ENCODE results near the gene CLEC18B. TPM values are rescaled to one million over a fixed set of nuclear protein-coding genes. Genes with fewer than 3 reads are reported as not detected.

The CLEC18B gene
- total RNA-seq, 1 experiment from 2014 or later, result 2.1 TPM

DNA sequence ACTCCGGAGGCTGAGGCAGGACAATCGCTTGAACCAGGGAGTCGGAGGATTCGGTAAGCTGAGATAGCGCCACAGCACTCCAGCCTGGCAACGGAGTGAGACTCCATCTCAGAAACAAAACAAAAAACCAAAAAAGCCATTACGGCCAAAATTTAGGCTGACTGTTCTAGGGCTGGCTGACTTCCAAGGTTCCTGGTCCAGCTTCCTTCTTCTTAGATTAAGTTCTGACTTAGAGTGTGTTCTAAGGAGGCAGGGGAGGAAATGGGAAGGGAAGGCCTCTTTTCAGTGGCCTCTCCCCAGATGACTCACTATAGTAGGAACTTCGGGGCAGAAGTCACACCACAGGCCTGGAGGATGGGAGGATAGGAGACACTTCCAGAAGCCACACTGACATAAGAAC lies 27.7 kb upstream of the CLEC18B start:
- Histone ChIP-seq H3K4me1 (ENCODE audit: control insufficient read depth in 1 of 2, insufficient read depth in 2 of 2, low read length in 2 of 2) (peaks cover 35 to 48% of the 10 kb centered on the region in 2 experiments), H3K4me2 (ENCODE audit: low read length) (peak overlapping the region; percentile 63), H3K27ac (ENCODE audit: low read depth, low read length) (peak overlapping the region; percentile 74), H3K27me3 (ENCODE audit: insufficient read depth, low read length) (no peaks in the 10 kb centered on the region), H3K36me3 (ENCODE audit: control insufficient read depth in 1 of 2, insufficient read depth in 2 of 2, low read length in 2 of 2) (peaks cover 13 to 19% of the 10 kb centered on the region in 2 experiments; a peak in 3 of 4 replicates), H2AFZ (ENCODE audit: low read depth, low read length, poor library complexity, severe bottlenecking) (no peak overlapping the region), H3K9me3 (ENCODE audit: control insufficient read depth in 1 of 2, insufficient read depth in 1 of 2, low read depth in 1 of 2, low read length in 2 of 2) (no peaks in the 10 kb centered on the region), H3K9ac (ENCODE audit: low read length) (peak overlapping the region; percentile 37), H3K4me3 (replicated peaks in 1 of 2; ENCODE audit: low read depth in 1 of 2, low read length in 2 of 2) (peak overlapping the region in 1 of 2 experiments; percentile 28; a peak in 2 of 4 replicates), H3K79me2 (ENCODE audit: insufficient read depth, low read length) (0 out of 2 replicates have a peak, but pooled peaks cover 5% of the 10 kb centered on the region), H3K9me2 (ENCODE audit: insufficient read depth) (no peaks in the 10 kb centered on the region), H4K20me1 (ENCODE audit: insufficient read depth) (no peaks in the 10 kb centered on the region)
- BruUV-seq (replicated peaks), result TSS peak; percentile 1
- ChIA-PET RAD21 (ENCODE audit: low non-redundant PET in 1 of 2, low total read pairs in 2 of 2, uncharacterized antibody in 2 of 2, unreplicated experiment in 2 of 2) (interaction anchor here in 1 of 2 experiments (0.6 kb wide), 1 partner anchor 184 kb away, joined by 3 read pairs; no protein-coding TSS in a partner anchor), POLR2A (no interaction called here), CTCF (interaction anchor here (1.6 kb wide), 1 partner anchor 139 kb away, joined by 4 read pairs; no protein-coding TSS in a partner anchor)
- intact Hi-C loops (cut with micrococcal nuclease), result no loop called here
- DNase-seq (ENCODE audit: low read depth, low spot score) (peak; percentile 63), ATAC-seq (peak; percentile 89)
- TF ChIP-seq CTCF (IDR thresholded peaks at IDR 0.05 in 2 of 3, conservative IDR thresholded peaks at IDR 0.05 in 1 of 3; ENCODE audit: borderline replicate concordance in 1 of 3, insufficient read depth in 1 of 3, low read depth in 2 of 3, low read length in 2 of 3) (no peak), POLR2A (IDR thresholded peaks at IDR 0.05; ENCODE audit: borderline replicate concordance, extremely low read depth, insufficient read depth, insufficient read length) (no peak), SIN3A (IDR thresholded peaks at IDR 0.05; ENCODE audit: low read depth) (no peak), SP1 (IDR thresholded peaks at IDR 0.05; ENCODE audit: low read depth) (peak; percentile 81), YY1 (IDR thresholded peaks at IDR 0.05; ENCODE audit: extremely low read depth, insufficient replicate concordance, low read depth, low read length) (no peak), JUND (IDR thresholded peaks at IDR 0.05) (peak; percentile 84), EZH2phosphoT487 (IDR thresholded peaks at IDR 0.05; ENCODE audit: borderline replicate concordance) (no peak), ZNF274 (IDR thresholded peaks at IDR 0.05; ENCODE audit: low read depth, low read length) (no peak), ZFX (IDR thresholded peaks at IDR 0.05) (0 out of 2 replicates have a peak, but pooled peaks have one; percentile 6), ATF3 (IDR thresholded peaks at IDR 0.05) (no peak), FOSL1 (IDR thresholded peaks at IDR 0.05; ENCODE audit: low read depth) (peak; percentile 85), CBX3 (IDR thresholded peaks at IDR 0.05; ENCODE audit: low read depth) (no peak), TCF7L2 (IDR thresholded peaks at IDR 0.05; ENCODE audit: borderline replicate concordance, extremely low read depth, insufficient read depth, insufficient read length) (no peak), POLR2AphosphoS5 (IDR thresholded peaks at IDR 0.05; ENCODE audit: low read depth, low read length) (no peak), CEBPB (IDR thresholded peaks at IDR 0.05; ENCODE audit: low read depth) (no peak), SRF (IDR thresholded peaks at IDR 0.05; ENCODE audit: low read depth) (no peak), EGR1 (IDR thresholded peaks at IDR 0.05; ENCODE audit: low read depth) (no peak), ELF1 (IDR thresholded peaks at IDR 0.05; ENCODE audit: borderline replicate concordance, low read depth) (no peak)
- TF ChIP-seq, protein P1, sequence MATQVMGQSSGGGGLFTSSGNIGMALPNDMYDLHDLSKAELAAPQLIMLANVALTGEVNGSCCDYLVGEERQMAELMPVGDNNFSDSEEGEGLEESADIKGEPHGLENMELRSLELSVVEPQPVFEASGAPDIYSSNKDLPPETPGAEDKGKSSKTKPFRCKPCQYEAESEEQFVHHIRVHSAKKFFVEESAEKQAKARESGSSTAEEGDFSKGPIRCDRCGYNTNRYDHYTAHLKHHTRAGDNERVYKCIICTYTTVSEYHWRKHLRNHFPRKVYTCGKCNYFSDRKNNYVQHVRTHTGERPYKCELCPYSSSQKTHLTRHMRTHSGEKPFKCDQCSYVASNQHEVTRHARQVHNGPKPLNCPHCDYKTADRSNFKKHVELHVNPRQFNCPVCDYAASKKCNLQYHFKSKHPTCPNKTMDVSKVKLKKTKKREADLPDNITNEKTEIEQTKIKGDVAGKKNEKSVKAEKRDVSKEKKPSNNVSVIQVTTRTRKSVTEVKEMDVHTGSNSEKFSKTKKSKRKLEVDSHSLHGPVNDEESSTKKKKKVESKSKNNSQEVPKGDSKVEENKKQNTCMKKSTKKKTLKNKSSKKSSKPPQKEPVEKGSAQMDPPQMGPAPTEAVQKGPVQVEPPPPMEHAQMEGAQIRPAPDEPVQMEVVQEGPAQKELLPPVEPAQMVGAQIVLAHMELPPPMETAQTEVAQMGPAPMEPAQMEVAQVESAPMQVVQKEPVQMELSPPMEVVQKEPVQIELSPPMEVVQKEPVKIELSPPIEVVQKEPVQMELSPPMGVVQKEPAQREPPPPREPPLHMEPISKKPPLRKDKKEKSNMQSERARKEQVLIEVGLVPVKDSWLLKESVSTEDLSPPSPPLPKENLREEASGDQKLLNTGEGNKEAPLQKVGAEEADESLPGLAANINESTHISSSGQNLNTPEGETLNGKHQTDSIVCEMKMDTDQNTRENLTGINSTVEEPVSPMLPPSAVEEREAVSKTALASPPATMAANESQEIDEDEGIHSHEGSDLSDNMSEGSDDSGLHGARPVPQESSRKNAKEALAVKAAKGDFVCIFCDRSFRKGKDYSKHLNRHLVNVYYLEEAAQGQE (IDR thresholded peaks at IDR 0.05; ENCODE audit: low read depth), result no peak
- TF ChIP-seq, protein P2, sequence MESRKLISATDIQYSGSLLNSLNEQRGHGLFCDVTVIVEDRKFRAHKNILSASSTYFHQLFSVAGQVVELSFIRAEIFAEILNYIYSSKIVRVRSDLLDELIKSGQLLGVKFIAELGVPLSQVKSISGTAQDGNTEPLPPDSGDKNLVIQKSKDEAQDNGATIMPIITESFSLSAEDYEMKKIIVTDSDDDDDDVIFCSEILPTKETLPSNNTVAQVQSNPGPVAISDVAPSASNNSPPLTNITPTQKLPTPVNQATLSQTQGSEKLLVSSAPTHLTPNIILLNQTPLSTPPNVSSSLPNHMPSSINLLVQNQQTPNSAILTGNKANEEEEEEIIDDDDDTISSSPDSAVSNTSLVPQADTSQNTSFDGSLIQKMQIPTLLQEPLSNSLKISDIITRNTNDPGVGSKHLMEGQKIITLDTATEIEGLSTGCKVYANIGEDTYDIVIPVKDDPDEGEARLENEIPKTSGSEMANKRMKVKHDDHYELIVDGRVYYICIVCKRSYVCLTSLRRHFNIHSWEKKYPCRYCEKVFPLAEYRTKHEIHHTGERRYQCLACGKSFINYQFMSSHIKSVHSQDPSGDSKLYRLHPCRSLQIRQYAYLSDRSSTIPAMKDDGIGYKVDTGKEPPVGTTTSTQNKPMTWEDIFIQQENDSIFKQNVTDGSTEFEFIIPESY (IDR thresholded peaks at IDR 0.05; ENCODE audit: extremely low read depth, insufficient replicate concordance, low read length), result no peak
- TF ChIP-seq, protein P3, sequence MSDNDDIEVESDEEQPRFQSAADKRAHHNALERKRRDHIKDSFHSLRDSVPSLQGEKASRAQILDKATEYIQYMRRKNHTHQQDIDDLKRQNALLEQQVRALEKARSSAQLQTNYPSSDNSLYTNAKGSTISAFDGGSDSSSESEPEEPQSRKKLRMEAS (IDR thresholded peaks at IDR 0.05), result 0 out of 2 replicates have a peak, but pooled peaks have one; percentile 31

Data from HCT116 (cell line).